Trophoblast cell (in vitro differentiated cells and primary cell): ENCODE results near the gene TNFRSF8.

ENCODE experiments used
- DNase-seq, 2 donors: peaks; one replicate each; pipeline ENCODE4 v3.0.0-alpha.2; 2016
- H2AFZ ChIP-seq: 2 replicates; pipeline ENCODE4 v1.6.1; 2013; ENCODE audit warnings: low read length, moderate library complexity, mild to moderate bottlenecking; ENCODE audit not compliant: insufficient read depth, poor library complexity
- H2AK5ac ChIP-seq: 2 replicates; pipeline ENCODE4 v1.6.1; 2013; ENCODE audit warnings: mild to moderate bottlenecking, low read length
- H2BK120ac ChIP-seq: 2 replicates; pipeline ENCODE4 v1.6.1; 2013; ENCODE audit warnings: low read length, mild to moderate bottlenecking, moderate library complexity; ENCODE audit not compliant: insufficient read depth, poor library complexity
- H2BK12ac ChIP-seq: 2 replicates; pipeline ENCODE4 v1.6.1; 2013; ENCODE audit warnings: mild to moderate bottlenecking, low read length, moderate library complexity
- H2BK5ac ChIP-seq: 2 replicates; pipeline ENCODE4 v1.6.1; 2013; ENCODE audit warnings: low read length, low read depth, moderate library complexity, mild to moderate bottlenecking; ENCODE audit not compliant: poor library complexity
- H3K14ac ChIP-seq: 2 replicates; pipeline ENCODE4 v1.6.1; 2013; ENCODE audit warnings: mild to moderate bottlenecking, low read length
- H3K18ac ChIP-seq: 2 replicates; pipeline ENCODE4 v1.6.1; 2013; ENCODE audit warnings: mild to moderate bottlenecking, low read length
- H3K23ac ChIP-seq: 2 replicates; pipeline ENCODE4 v1.6.1; 2013; ENCODE audit warnings: low read length
- H3K27ac ChIP-seq: 2 replicates; pipeline ENCODE4 v1.5.1; 2013; ENCODE audit warnings: low read depth, mild to moderate bottlenecking, inconsistent platforms, low read length, moderate library complexity
- H3K27me3 ChIP-seq: 2 replicates; pipeline ENCODE4 v1.6.1; 2013; ENCODE audit warnings: inconsistent platforms, mild to moderate bottlenecking, low read length, moderate library complexity; ENCODE audit not compliant: insufficient read depth
- H3K36me3 ChIP-seq, 2 experiments: 1 replicate in 1 of 2; 2 replicates in 1 of 2; pipeline ENCODE4 v1.6.1; 2013; ENCODE audit warnings: low read length in 2 of 2, mild to moderate bottlenecking in 2 of 2, moderate library complexity in 1 of 2; ENCODE audit not compliant: insufficient read depth in 2 of 2, control insufficient read depth in 1 of 2
- H3K4ac ChIP-seq: 2 replicates; pipeline ENCODE4 v1.6.1; 2013; ENCODE audit warnings: low read depth, mild to moderate bottlenecking, low read length, moderate library complexity
- H3K4me1 ChIP-seq, 2 experiments: 1 replicate in 1 of 2; 2 replicates in 1 of 2; pipeline ENCODE4 v1.6.1; 2013; ENCODE audit warnings: low read length in 2 of 2, mild to moderate bottlenecking in 2 of 2, moderate library complexity in 1 of 2; ENCODE audit not compliant: insufficient read depth in 2 of 2, control insufficient read depth in 1 of 2
- H3K4me2 ChIP-seq: 2 replicates; pipeline ENCODE4 v1.6.1; 2013; ENCODE audit warnings: inconsistent platforms, mild to moderate bottlenecking, low read length, moderate library complexity
- H3K4me3 ChIP-seq: 2 replicates; pipeline ENCODE4 v1.5.1; 2013; ENCODE audit warnings: mild to moderate bottlenecking, low read depth, low read length, inconsistent platforms
- H3K79me1 ChIP-seq: one replicate; pipeline ENCODE4 v1.6.1; 2013; ENCODE audit warnings: low read length
- H3K79me2 ChIP-seq: 2 replicates; pipeline ENCODE4 v1.6.1; 2013; ENCODE audit warnings: low read length, mild to moderate bottlenecking; ENCODE audit not compliant: control insufficient read depth, insufficient read depth, poor library complexity
- H3K9ac ChIP-seq: 2 replicates; pipeline ENCODE4 v1.6.1; 2013; ENCODE audit warnings: mild to moderate bottlenecking, low read length
- H3K9me3 ChIP-seq: 2 replicates; pipeline ENCODE4 v1.6.1; 2013; ENCODE audit warnings: low read depth, mild to moderate bottlenecking, control low read depth, inconsistent platforms, low read length; ENCODE audit not compliant: insufficient read depth
- H4K12ac ChIP-seq: 2 replicates; pipeline ENCODE4 v1.6.1; 2013; ENCODE audit warnings: low read depth, mild to moderate bottlenecking, low read length, moderate library complexity
- H4K8ac ChIP-seq: 2 replicates; pipeline ENCODE4 v1.6.1; 2013; ENCODE audit warnings: low read depth, mild to moderate bottlenecking, low read length, moderate library complexity
- H4K91ac ChIP-seq: one replicate; pipeline ENCODE4 v1.6.1; 2013; ENCODE audit warnings: low read depth, mild to moderate bottlenecking, low read length, moderate library complexity
- WGBS: extraction: QIAGEN DNeasy Blood & Tissue Kit; methylation state at CpG from one replicate; pipeline ENCODE4 v1.1.7; 2013; ENCODE audit warnings: missing lambda C conversion rate; ENCODE audit not compliant: insufficient read length, insufficient coverage; ENCODE audit errors: extremely low coverage; 5-methylcytosine and 5-hydroxymethylcytosine counted together

Gene TNFRSF8

GRCh38 chr1:12185918-12186678 lies 123.0 kb downstream of the TNFRSF8 start:
- peaks cover 23% of the 10 kb centered on the region for H3K79me1 ChIP-seq

DNA sequence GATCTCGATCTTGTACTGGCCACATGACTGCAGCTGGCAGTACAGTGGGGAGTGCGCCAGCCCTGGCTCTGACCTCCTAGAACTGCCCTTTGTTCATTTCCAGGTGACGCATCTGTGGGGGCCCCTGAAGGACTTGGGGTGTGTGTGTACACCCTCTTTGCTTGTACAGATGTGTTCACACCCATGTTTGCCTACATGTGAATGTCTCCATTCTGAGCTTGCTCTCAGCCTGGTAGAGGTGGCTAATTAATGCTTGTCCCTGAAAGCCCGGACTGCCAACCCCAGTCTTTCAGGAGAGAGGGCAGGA lies 123.5 kb downstream of the TNFRSF8 start:
- H3K4me2 ChIP-seq = no peak overlapping the region
- H4K12ac ChIP-seq = no peak overlapping the region
- WGBS = no CpG with 5 or more reads among the region's 4 CpGs
- peaks cover 21 to 22% of the 10 kb centered on the region in 2 experiments for H3K4me1 ChIP-seq
- no peaks in the 10 kb centered on the region for H3K27me3 ChIP-seq
- no peak overlapping the region for H2BK5ac ChIP-seq
- H2BK120ac ChIP-seq = no peak overlapping the region
- peaks cover 23% of the 10 kb centered on the region for H3K79me1 ChIP-seq
- H3K23ac ChIP-seq = no peak overlapping the region
- no peak overlapping the region for H4K8ac ChIP-seq
- H4K91ac ChIP-seq = peak overlapping the region; percentile 92
- no peak overlapping the region for H3K14ac ChIP-seq
- H3K9ac ChIP-seq = no peak overlapping the region
- H3K79me2 ChIP-seq = peaks cover 7% of the 10 kb centered on the region
- H2AK5ac ChIP-seq = no peak overlapping the region
- no peak overlapping the region for H3K4me3 ChIP-seq
- H3K4ac ChIP-seq = no peak overlapping the region
- H3K27ac ChIP-seq = no peak overlapping the region
- H3K9me3 ChIP-seq = peaks cover 4% of the 10 kb centered on the region
- DNase-seq = no peak
- H2BK12ac ChIP-seq = no peak overlapping the region
- H3K18ac ChIP-seq = no peak overlapping the region
- no peaks in the 10 kb centered on the region for H3K36me3 ChIP-seq
- H2AFZ ChIP-seq = no peak overlapping the region

More at GRCh38 chr1:12185918-12186678, 123.0 kb downstream of the TNFRSF8 start:
- H3K4me1 ChIP-seq = peaks cover 21 to 22% of the 10 kb centered on the region in 2 experiments
- DNase-seq = no peak
- no peak overlapping the region for H3K4me2 ChIP-seq
- peak overlapping the region; percentile 71 for H3K14ac ChIP-seq
- no peak overlapping the region for H3K9ac ChIP-seq
- H4K12ac ChIP-seq = peak overlapping the region; percentile 19
- peak overlapping the region; percentile 80 for H3K18ac ChIP-seq
- no peak overlapping the region for H2AFZ ChIP-seq
- H4K8ac ChIP-seq = peak overlapping the region; percentile 67
- peak overlapping the region; percentile 24 for H2BK5ac ChIP-seq
- H3K27ac ChIP-seq = no peak overlapping the region
- no peak overlapping the region for H3K4me3 ChIP-seq
- H3K36me3 ChIP-seq = no peaks in the 10 kb centered on the region
- H3K9me3 ChIP-seq = peaks cover 4% of the 10 kb centered on the region
- peak overlapping the region; percentile 87 for H2AK5ac ChIP-seq
- no peak overlapping the region for H3K23ac ChIP-seq
- H3K79me2 ChIP-seq = peaks cover 7% of the 10 kb centered on the region
- H3K27me3 ChIP-seq = no peaks in the 10 kb centered on the region
- peak overlapping the region; percentile 35 for H3K4ac ChIP-seq
- WGBS = no CpG with 5 or more reads among the region's 13 CpGs
- peak overlapping the region; percentile 65 for H2BK120ac ChIP-seq
- H4K91ac ChIP-seq = peak overlapping the region; percentile 92
- H2BK12ac ChIP-seq = peak overlapping the region; percentile 94

DNA sequence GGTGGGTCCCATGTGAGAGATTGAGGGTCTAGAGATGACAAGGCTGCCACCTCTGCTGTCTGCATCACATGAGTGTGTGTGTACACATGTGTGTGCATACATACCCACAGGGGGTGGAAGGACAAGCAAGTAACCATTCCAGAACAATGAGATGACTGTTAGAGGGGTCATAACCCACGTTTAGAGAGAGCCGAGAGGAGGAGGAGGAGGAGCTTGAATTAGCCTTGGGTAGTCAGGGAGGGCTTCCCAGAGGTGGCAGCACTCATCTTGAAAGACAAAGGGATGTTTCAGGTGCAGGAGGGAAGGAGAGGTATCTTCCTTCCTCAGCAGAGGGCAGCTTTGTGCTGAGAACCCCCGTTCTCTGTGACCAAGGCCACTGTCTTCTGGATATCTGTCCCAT lies 125.0 kb downstream of the TNFRSF8 start:
- no peak overlapping the region for H3K4ac ChIP-seq
- no peak overlapping the region for H3K23ac ChIP-seq
- H3K9ac ChIP-seq = no peak overlapping the region
- no peak overlapping the region for H3K4me2 ChIP-seq
- peaks cover 7% of the 10 kb centered on the region for H3K79me2 ChIP-seq
- no peak overlapping the region for H2BK12ac ChIP-seq
- H3K9me3 ChIP-seq = peaks cover 4% of the 10 kb centered on the region
- no peak overlapping the region for H4K8ac ChIP-seq
- H2BK5ac ChIP-seq = no peak overlapping the region
- no peak overlapping the region for H2AFZ ChIP-seq
- no CpG with 5 or more reads among the region's 3 CpGs for whole genome bisulfite sequencing
- H2BK120ac ChIP-seq = no peak overlapping the region
- H3K27ac ChIP-seq = no peak overlapping the region
- no peak overlapping the region for H3K4me3 ChIP-seq
- H3K27me3 ChIP-seq = no peaks in the 10 kb centered on the region
- H2AK5ac ChIP-seq = no peak overlapping the region
- peaks cover 2 to 5% of the 10 kb centered on the region in 2 experiments for H3K36me3 ChIP-seq
- no peak overlapping the region for H3K18ac ChIP-seq
- peaks cover 21 to 25% of the 10 kb centered on the region in 2 experiments for H3K4me1 ChIP-seq
- H3K14ac ChIP-seq = no peak overlapping the region
- H4K12ac ChIP-seq = no peak overlapping the region
- no peak for DNase-seq
- no peak overlapping the region for H4K91ac ChIP-seq
- H3K79me1 ChIP-seq = peaks cover 23% of the 10 kb centered on the region

GRCh38 chr1:12188657-12189327 lies 125.7 kb downstream of the TNFRSF8 start:
- no peak overlapping the region for H4K12ac ChIP-seq
- peaks cover 2 to 5% of the 10 kb centered on the region in 2 experiments for H3K36me3 ChIP-seq
- no CpG with 5 or more reads among the region's 13 CpGs for WGBS
- H3K27me3 ChIP-seq = no peaks in the 10 kb centered on the region
- H2BK12ac ChIP-seq = no peak overlapping the region
- no peak overlapping the region for H4K91ac ChIP-seq
- no peak overlapping the region for H3K4me3 ChIP-seq
- H3K79me1 ChIP-seq = peaks cover 23% of the 10 kb centered on the region
- no peak overlapping the region for H2AFZ ChIP-seq
- no peak overlapping the region for H4K8ac ChIP-seq
- peaks cover 21 to 25% of the 10 kb centered on the region in 2 experiments for H3K4me1 ChIP-seq
- H3K9me3 ChIP-seq = peaks cover 4% of the 10 kb centered on the region
- no peak overlapping the region for H3K18ac ChIP-seq
- no peak overlapping the region for H3K14ac ChIP-seq
- no peak for DNase-seq
- no peak overlapping the region for H3K27ac ChIP-seq
- no peak overlapping the region for H2AK5ac ChIP-seq
- H3K79me2 ChIP-seq = peaks cover 7% of the 10 kb centered on the region
- H3K23ac ChIP-seq = no peak overlapping the region
- H2BK5ac ChIP-seq = no peak overlapping the region
- no peak overlapping the region for H3K9ac ChIP-seq
- no peak overlapping the region for H3K4me2 ChIP-seq
- H3K4ac ChIP-seq = no peak overlapping the region
- H2BK120ac ChIP-seq = no peak overlapping the region
